Ovary (tissue), 9 donors: ENCODE data around the gene NAA35. TPM values are rescaled to one million over a fixed set of nuclear protein-coding genes. Genes with fewer than 3 reads are reported as not detected.

Experiments
- DNase-seq, 5 donors: peaks; one replicate each; pipeline ENCODE4 v3.0.0-alpha.2; 2019 to 2020
- H3K27ac ChIP-seq, 2 donors: fragments of 200-600 bp; one replicate each; pipeline versions ENCODE4 v1.5.1 to v1.8.0; 2019 to 2022
- H3K27me3 ChIP-seq: fragments of 200-600 bp; one replicate; pipeline ENCODE4 v1.8.0; 2022
- H3K36me3 ChIP-seq: fragments of 200-600 bp; sonication (generic); one replicate; pipeline ENCODE4 v1.5.1; 2019
- H3K4me1 ChIP-seq: one replicate; pipeline ENCODE4 v1.8.1; 2013; ENCODE audit warnings: mild to moderate bottlenecking, moderate library complexity; ENCODE audit not compliant: insufficient read depth
- H3K4me3 ChIP-seq: fragments of 200-600 bp; sonication (generic); one replicate; pipeline ENCODE4 v1.5.1; 2017
- H3K9me3 ChIP-seq, 2 donors: fragments of 200-600 bp in 1 of 2; sonication (generic) in 1 of 2; one replicate each; pipeline versions ENCODE4 v1.5.1 to v1.8.1; 2013 to 2019; ENCODE audit warnings: mild to moderate bottlenecking in 1 of 2, moderate library complexity in 1 of 2
- CTCF ChIP-seq, 3 donors: fragments of 450-650 bp in 2 of 3; fragments of 200-600 bp in 1 of 3; IDR thresholded peaks; one replicate each; pipeline versions ENCODE4 v1.5.1 to v1.8.0; 2016 to 2022; ENCODE audit warnings: antibody characterized with exemption in 3 of 3, mild to moderate bottlenecking in 1 of 3
- EP300 ChIP-seq: sonication (generic); formaldehyde crosslinking; IDR thresholded peaks from one replicate; pipeline ENCODE4 v1.6.1; 2017; ENCODE audit warnings: antibody characterized with exemption
- POLR2A ChIP-seq: fragments of 450-650 bp; IDR thresholded peaks from one replicate; pipeline ENCODE4 v1.6.1; 2017; ENCODE audit warnings: antibody characterized with exemption, mild to moderate bottlenecking, moderate library complexity
- WGBS, 3 donors: extraction: QIAGEN DNeasy Blood & Tissue Kit in 1 of 3; methylation state at CpG; one replicate each; pipeline versions ENCODE4 v1.1.5 to v1.1.7; 2013 to 2017; 5-methylcytosine and 5-hydroxymethylcytosine counted together
- intact Hi-C, 4 donors: fragments of 100-400 bp; cut with DNase I; formaldehyde crosslinking; loops; one replicate each; pipeline versions ENCODE4 v1.11.0 to v1.15.1; 2022 to 2023
- polyA plus RNA-seq, 2 donors: library from polyadenylated mRNA; stranded (reverse); fragments of 200-250 nt in 1 of 2; fragments of 350-450 nt in 1 of 2; fragmentation: Illumina TruSeq in 1 of 2; extraction: RNeasy Lipid Tissue Mini Kit (QIAGEN cat#74804) in 1 of 2; gene quantifications; one replicate each; pipeline ENCODE4 v1.2.3, GENCODE V29; 2013 to 2014
- total RNA-seq, 7 donors: library from RNA; depleted of rRNA in 2 of 7; stranded (reverse); fragments of >200 nt in 2 of 7; fragmentation: NEBNext Ultra II Directional in 3 of 7; extraction: Animal tissue kit (Norgen Biotek cat#: 25700) in 3 of 7; gene quantifications; one replicate each; pipeline versions ENCODE4 v1.1.0 to v1.2.4, GENCODE V29; 2016 to 2023
- donor health status: DM: no; HTN: no; CAD: no; lungs with moderate emphysema.
- donor health status: DM: no; HTN: no; CAD: no.
- donor health status: Bipolar disorder and iron deficiency.
- donor health status: DM: yes; HTN: yes; CAD: no.
- donor health status: DM: no; HTN: no; CAD: no.
- donor health status: DM: yes; HTN: yes; CAD: no.

Gene NAA35
- total and polyA plus RNA-seq, 9 donors = 10.6 to 25.5 (median 18.4) TPM

GRCh38 chr9:86035827-86036440 lies 95.0 kb downstream of the NAA35 start:
- WGBS, 3 donors = 83 to 88% (median 85%) methylated on average over 13 to 15 of the region's 15 CpGs
- Histone ChIP-seq H3K36me3 (no peaks in the 10 kb centered on the region), H3K9me3 (no peaks in the 10 kb centered on the region), H3K4me1 (no peaks in the 10 kb centered on the region), H3K27me3 (no peaks in the 10 kb centered on the region), H3K27ac (no peak overlapping the region), H3K4me3 (no peak overlapping the region)
- no peak for TF ChIP-seq POLR2A
- no peak for TF ChIP-seq EP300
- no peak for TF ChIP-seq CTCF (IDR thresholded peaks at IDR 0.05)
- intact Hi-C loops = no loop called here
- DNase-seq = no peak

- intact Hi-C loops = no loop called here
- no peaks in the 10 kb centered on the region for H3K9me3 ChIP-seq
- no peaks in the 10 kb centered on the region for H3K27me3 ChIP-seq
- TF ChIP-seq CTCF (IDR thresholded peaks at IDR 0.05) = no peak
- peaks cover under 1% of the 10 kb centered on the region for H3K4me1 ChIP-seq
- H3K4me3 ChIP-seq = no peak overlapping the region
- WGBS, 3 donors = 94 to 95% (median 95%) methylated on average over 9 of the region's 9 CpGs
- H3K36me3 ChIP-seq = no peaks in the 10 kb centered on the region
- no peak overlapping the region for H3K27ac ChIP-seq
- no peak for DNase-seq
Observed at GRCh38 chr9:86036555-86036954, 95.6 kb downstream of the NAA35 start.

GRCh38 chr9:86039991-86040860 lies 99.3 kb downstream of the NAA35 start:
- TF ChIP-seq CTCF (IDR thresholded peaks at IDR 0.05) = no peak
- no peak for TF ChIP-seq POLR2A
- TF ChIP-seq EP300 = no peak
- Histone ChIP-seq H3K27me3 (no peaks in the 10 kb centered on the region), H3K27ac (no peak overlapping the region), H3K36me3 (no peaks in the 10 kb centered on the region), H3K4me1 (peaks cover 1% of the 10 kb centered on the region), H3K4me3 (no peak overlapping the region), H3K9me3 (no peaks in the 10 kb centered on the region)
- WGBS, 3 donors = 90 to 93% (median 93%) methylated on average over 12 of the region's 12 CpGs
- DNase-seq = no peak
- intact Hi-C loops = no loop called here

GRCh38 chr9:86040861-86041155 lies 99.9 kb downstream of the NAA35 start:
- TF ChIP-seq CTCF (IDR thresholded peaks at IDR 0.05) (no peak), EP300 (no peak), POLR2A (no peak)
- no peak overlapping the region for H3K4me3 ChIP-seq

More at GRCh38 chr9:86040861-86041155, 99.9 kb downstream of the NAA35 start:
- intact Hi-C loops = no loop called here
- no peak overlapping the region for H3K27ac ChIP-seq
- peaks cover 1% of the 10 kb centered on the region for H3K4me1 ChIP-seq
- 62 to 71% (median 70%) methylated on average over 3 of the region's 3 CpGs for WGBS, 3 donors
- no peaks in the 10 kb centered on the region for H3K36me3 ChIP-seq
- DNase-seq = no peak
- no peaks in the 10 kb centered on the region for H3K27me3 ChIP-seq
- no peaks in the 10 kb centered on the region for H3K9me3 ChIP-seq
